ENCODE measurements around the gene TRNAU1AP. TPM values are rescaled to one million over a fixed set of nuclear protein-coding genes. Genes with fewer than 3 reads are reported as not detected.

Gene TRNAU1AP
- total and polyA plus RNA-seq, 2 of the 13 experiments (the other 11 are each of a cell fraction or from before 2014, with no cell fraction given) = 29.0 to 42.9 TPM

DNA sequence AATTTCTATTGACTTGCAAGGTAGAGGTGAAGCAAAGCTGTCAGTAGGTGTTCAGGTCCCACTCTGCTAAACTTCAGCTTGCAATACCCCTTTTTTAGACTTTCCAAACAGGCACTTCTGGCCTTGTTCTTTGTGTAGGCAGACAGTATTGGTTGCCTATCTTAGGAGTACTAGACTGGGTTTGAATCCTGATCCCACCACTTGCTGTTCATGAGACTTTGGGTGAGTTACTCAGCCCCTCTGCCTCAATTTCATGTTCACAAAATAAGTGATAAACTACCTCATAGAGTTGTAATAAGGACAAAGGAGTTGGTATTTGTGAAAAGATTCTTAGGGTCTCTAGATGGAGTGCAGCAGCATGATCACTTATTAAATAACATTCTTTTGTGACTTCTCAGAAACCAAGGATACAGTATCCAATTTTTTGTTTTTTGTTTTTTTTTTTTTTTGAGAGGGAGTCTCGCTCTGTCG, 41.9 kb upstream of the TRNAU1AP start:
- FAIRE-seq (no peak), ATAC-seq (peak; percentile 2), DNase-seq (ENCODE audit: low spot score) (peak; percentile 55)
- Histone ChIP-seq H3K9ac (ENCODE audit: insufficient read depth, low read depth, low read length) (peak overlapping the region; percentile 99), H3K4me1 (ENCODE audit: insufficient read depth, low read length) (peaks cover 50% of the 10 kb centered on the region), H4K20me1 (ENCODE audit: insufficient read depth, low read length) (peaks cover 51% of the 10 kb centered on the region), H3K36me3 (replicated peaks in 1 of 2; ENCODE audit: control insufficient read depth in 1 of 2, insufficient read depth in 2 of 2, low read length in 2 of 2) (peaks cover 11 to 52% of the 10 kb centered on the region in 2 experiments), H3K4me2 (ENCODE audit: low read depth, low read length) (peak overlapping the region; percentile 88), H3K79me2 (ENCODE audit: insufficient read depth, low read length) (peaks cover 41% of the 10 kb centered on the region), H3K27ac (ENCODE audit: extremely low read length, insufficient read depth, low read length) (peak overlapping the region; percentile 86), H3K9me3 (ENCODE audit: low read length) (no peaks in the 10 kb centered on the region), H2AFZ (ENCODE audit: low read length) (no peak overlapping the region), H3K4me3 (replicated peaks in 1 of 3; ENCODE audit: insufficient read depth in 1 of 3, low read depth in 2 of 3, low read length in 3 of 3) (no peak overlapping the region; a peak in 1 of 6 replicates), H3K27me3 (ENCODE audit: control insufficient read depth in 1 of 2, insufficient read depth in 2 of 2, low read length in 2 of 2) (no peaks in the 10 kb centered on the region; a peak in 1 of 5 replicates)
- intact Hi-C loops (cut with micrococcal nuclease; ENCODE audit: unreplicated experiment) (loop anchor here (10.0 kb wide), 1 partner anchor 364 kb away; no protein-coding TSS in a partner anchor), in situ Hi-C loops (cut with HindIII; ENCODE audit: extremely low pct_ligation_motif_present, low pct_unique_long_range_greater_than_20kb) (no loop called here)
- WGBS (ENCODE audit: low lambda C conversion rate) = 93% methylated on average over 2 of the region's 2 CpGs
- ChIA-PET CTCF (ENCODE audit: low intra/inter-chr PET ratio, low total read pairs) (no interaction called here), POLR2A (interaction anchor here (0.6 to 5.8 kb wide), 7 partner anchors 42 to 225 kb away, joined by 3 to 62 read pairs (median 3); partner anchors contain the start of genes RNU11, TRNAU1AP and YTHDF2)
- BruUV-seq (replicated peaks) = no TSS peak
- peak; percentile 96 for TF ChIP-seq POLR2AphosphoS2 (IDR thresholded peaks at IDR 0.05; ENCODE audit: low read depth, low read length)
- TF ChIP-seq ZNF20 (CRISPR knock-in tag; IDR thresholded peaks at IDR 0.05) = 0 out of 2 replicates have a peak, but pooled peaks have one; percentile 5
- TF ChIP-seq HOXA5 (CRISPR knock-in tag; IDR thresholded peaks at IDR 0.05) = 0 out of 2 replicates have a peak, but pooled peaks have one; percentile 11
- peak; percentile 26 for TF ChIP-seq RAD21 (CRISPR knock-in tag; IDR thresholded peaks at IDR 0.05)
- TF ChIP-seq CREB1 (IDR thresholded peaks at IDR 0.05) = no peak
- 0 out of 2 replicates have a peak, but pooled peaks have one; percentile 32 for TF ChIP-seq CREB1 (CRISPR knock-in tag; IDR thresholded peaks at IDR 0.05)
- peak; percentile 77 for TF ChIP-seq DNMT3B (CRISPR knock-in tag; conservative IDR thresholded peaks at IDR 0.05)
- peak; percentile 92 for TF ChIP-seq AGO2 (optimal IDR thresholded peaks at IDR 0.05; ENCODE audit: low read depth, low read length)
- TF ChIP-seq ZNF724P (CRISPR knock-in tag; IDR thresholded peaks at IDR 0.05; ENCODE audit: borderline replicate concordance) = 0 out of 2 replicates have a peak, but pooled peaks have one; percentile 33
- no peak for TF ChIP-seq KAT2B (IDR thresholded peaks at IDR 0.05; ENCODE audit: borderline replicate concordance, low read depth, low read length)
- TF ChIP-seq ZNF781 (CRISPR knock-in tag; IDR thresholded peaks at IDR 0.05; ENCODE audit: borderline replicate concordance, not compliant biosample characterization) = no peak
- no peak for TF ChIP-seq ZNF441 (CRISPR knock-in tag; IDR thresholded peaks at IDR 0.05; ENCODE audit: borderline replicate concordance)
- TF ChIP-seq ZNF562 (CRISPR knock-in tag; IDR thresholded peaks at IDR 0.05; ENCODE audit: borderline replicate concordance) = 0 out of 2 replicates have a peak, but pooled peaks have one; percentile 12
- TF ChIP-seq POLR2AphosphoS5 (IDR thresholded peaks at IDR 0.05; ENCODE audit: low read depth, low read length) = peak; percentile 73
- TF ChIP-seq POLR2G (IDR thresholded peaks at IDR 0.05; ENCODE audit: low read depth, low read length) = peak; percentile 75
- TF ChIP-seq ZNF737 (CRISPR knock-in tag; IDR thresholded peaks at IDR 0.05; ENCODE audit: borderline replicate concordance) = no peak
- no peak for TF ChIP-seq ZNF644 (CRISPR knock-in tag; IDR thresholded peaks at IDR 0.05; ENCODE audit: low read depth)
- TF ChIP-seq MAZ (IDR thresholded peaks at IDR 0.05; ENCODE audit: borderline replicate concordance, low read depth, low read length) = no peak
- peak; percentile 19; the same call in 1 of the 2 replicates for TF ChIP-seq MAZ (CRISPR knock-in tag; IDR thresholded peaks at IDR 0.05; ENCODE audit: low read depth)
- TF ChIP-seq HDAC1 (CRISPR knock-in tag; IDR thresholded peaks at IDR 0.05) = no peak
- no peak for TF ChIP-seq SP2 (CRISPR knock-in tag; IDR thresholded peaks at IDR 0.05)
- TF ChIP-seq, protein P1, sequence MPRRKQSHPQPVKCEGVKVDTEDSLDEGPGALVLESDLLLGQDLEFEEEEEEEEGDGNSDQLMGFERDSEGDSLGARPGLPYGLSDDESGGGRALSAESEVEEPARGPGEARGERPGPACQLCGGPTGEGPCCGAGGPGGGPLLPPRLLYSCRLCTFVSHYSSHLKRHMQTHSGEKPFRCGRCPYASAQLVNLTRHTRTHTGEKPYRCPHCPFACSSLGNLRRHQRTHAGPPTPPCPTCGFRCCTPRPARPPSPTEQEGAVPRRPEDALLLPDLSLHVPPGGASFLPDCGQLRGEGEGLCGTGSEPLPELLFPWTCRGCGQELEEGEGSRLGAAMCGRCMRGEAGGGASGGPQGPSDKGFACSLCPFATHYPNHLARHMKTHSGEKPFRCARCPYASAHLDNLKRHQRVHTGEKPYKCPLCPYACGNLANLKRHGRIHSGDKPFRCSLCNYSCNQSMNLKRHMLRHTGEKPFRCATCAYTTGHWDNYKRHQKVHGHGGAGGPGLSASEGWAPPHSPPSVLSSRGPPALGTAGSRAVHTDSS (CRISPR knock-in tag; conservative IDR thresholded peaks at IDR 0.05) = no peak
- peak; percentile 100 for TF ChIP-seq RBM22 (optimal IDR thresholded peaks at IDR 0.05; ENCODE audit: low read length)
- peak; percentile 72; the same call in 1 of the 2 replicates for TF ChIP-seq SSRP1 (CRISPR knock-in tag; IDR thresholded peaks at IDR 0.05)
